Cardiac ventricle fibroblast (primary cell): ENCODE measurements around the gene TLX1. TPM values are rescaled to one million over a fixed set of nuclear protein-coding genes. Genes with fewer than 3 reads are reported as not detected.

Experiments
- total RNA-seq: library from RNA; depleted of rRNA; stranded (reverse); fragments of >200 nt; gene quantifications from 2 replicates; pipeline ENCODE4 v1.2.3, GENCODE V29; 2015

TLX1 gene
- not detected in 2 replicates for total RNA-seq

DNA sequence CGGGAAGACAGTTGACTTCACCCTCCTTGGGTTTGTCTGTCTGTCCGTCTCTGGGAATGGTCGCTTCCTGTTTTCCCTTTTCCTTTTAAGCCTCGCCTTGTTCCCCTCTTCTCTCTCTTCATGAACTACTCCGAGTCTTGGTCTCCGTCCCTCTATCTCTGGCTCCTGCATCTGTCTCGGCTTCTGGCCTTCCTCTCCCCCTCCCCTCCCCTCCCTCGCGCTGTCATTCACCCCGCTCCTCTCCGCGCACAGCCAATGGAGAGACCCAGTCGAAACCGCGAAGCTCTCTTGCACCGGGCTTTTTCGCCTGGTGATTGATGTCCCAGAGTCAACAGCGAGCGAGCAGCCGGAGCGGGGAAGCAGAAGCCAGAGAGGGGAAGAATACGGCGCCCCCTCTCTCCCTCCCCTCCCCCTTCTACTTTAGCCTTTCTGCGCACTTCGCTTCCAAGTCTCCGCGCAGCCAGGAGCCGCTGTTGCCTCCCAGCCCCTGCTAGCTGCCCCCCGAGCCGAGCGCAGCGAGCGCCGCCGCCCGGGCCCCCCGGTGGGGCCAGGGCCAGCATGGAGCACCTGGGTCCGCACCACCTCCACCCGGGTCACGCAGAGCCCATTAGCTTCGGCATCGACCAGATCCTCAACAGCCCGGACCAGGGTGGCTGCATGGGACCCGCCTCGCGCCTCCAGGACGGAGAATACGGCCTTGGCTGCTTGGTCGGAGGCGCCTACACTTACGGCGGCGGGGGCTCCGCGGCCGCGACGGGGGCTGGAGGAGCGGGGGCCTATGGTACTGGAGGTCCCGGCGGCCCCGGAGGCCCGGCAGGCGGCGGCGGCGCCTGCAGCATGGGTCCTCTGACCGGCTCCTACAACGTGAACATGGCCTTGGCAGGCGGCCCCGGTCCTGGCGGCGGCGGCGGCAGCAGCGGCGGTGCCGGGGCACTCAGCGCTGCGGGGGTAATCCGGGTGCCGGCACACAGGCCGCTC, at the start of gene TLX1:
TSS of gene TLX1 (plus strand) at position 317 of the 978 bp plus-strand sequence. CDS start at position 559, 242 bp downstream.

Other genes with a start within 250 kb of the TLX1 start
- gene SLF2, start 218.3 kb upstream of the TLX1 start, total RNA-seq = 14.1 and 14.5 TPM in 2 replicates
- gene SEMA4G, start 161.8 kb upstream of the TLX1 start, total RNA-seq = 0.94 and 1.8 TPM in 2 replicates
- gene MRPL43, start 143.8 kb upstream of the TLX1 start, total RNA-seq = 58.3 and 76.3 TPM in 2 replicates
- gene TWNK, start 143.8 kb upstream of the TLX1 start, total RNA-seq = 7.0 and 9.9 TPM in 2 replicates
- 68.6 and 89.0 TPM in 2 replicates for gene LZTS2, start 131.5 kb upstream of the TLX1 start, total RNA-seq
- gene PDZD7, start 100.2 kb upstream of the TLX1 start, total RNA-seq = 0.06 and 1.4 TPM in 2 replicates
- 26.9 and 32.9 TPM in 2 replicates for gene SFXN3, start 100.1 kb upstream of the TLX1 start, total RNA-seq
- 23.5 and 25.0 TPM in 2 replicates for gene KAZALD1, start 69.3 kb upstream of the TLX1 start, total RNA-seq
- gene LBX1, start 98.2 kb downstream of the TLX1 start, total RNA-seq = not detected in 2 replicates
- gene BTRC, start 222.9 kb downstream of the TLX1 start, total RNA-seq = 8.7 and 14.1 TPM in 2 replicates